22Rv1 (cell line): ENCODE results near the gene UBL7.

Experiments used
- H3K27ac ChIP-seq: fragments of 450-650 bp; 2 replicates; pipeline ENCODE4 v1.5.1; 2017
- ZFX ChIP-seq: fragments of 450-650 bp; IDR thresholded peaks from 2 replicates; pipeline ENCODE4 v1.6.1; 2017; ENCODE audit warnings: antibody characterized with exemption, borderline replicate concordance
- TF ChIP-seq, protein P1 (sequence below): fragments of 450-650 bp; IDR thresholded peaks from 2 replicates; pipeline ENCODE4 v1.5.1; 2017; ENCODE audit warnings: mild to moderate bottlenecking

Gene UBL7

DNA sequence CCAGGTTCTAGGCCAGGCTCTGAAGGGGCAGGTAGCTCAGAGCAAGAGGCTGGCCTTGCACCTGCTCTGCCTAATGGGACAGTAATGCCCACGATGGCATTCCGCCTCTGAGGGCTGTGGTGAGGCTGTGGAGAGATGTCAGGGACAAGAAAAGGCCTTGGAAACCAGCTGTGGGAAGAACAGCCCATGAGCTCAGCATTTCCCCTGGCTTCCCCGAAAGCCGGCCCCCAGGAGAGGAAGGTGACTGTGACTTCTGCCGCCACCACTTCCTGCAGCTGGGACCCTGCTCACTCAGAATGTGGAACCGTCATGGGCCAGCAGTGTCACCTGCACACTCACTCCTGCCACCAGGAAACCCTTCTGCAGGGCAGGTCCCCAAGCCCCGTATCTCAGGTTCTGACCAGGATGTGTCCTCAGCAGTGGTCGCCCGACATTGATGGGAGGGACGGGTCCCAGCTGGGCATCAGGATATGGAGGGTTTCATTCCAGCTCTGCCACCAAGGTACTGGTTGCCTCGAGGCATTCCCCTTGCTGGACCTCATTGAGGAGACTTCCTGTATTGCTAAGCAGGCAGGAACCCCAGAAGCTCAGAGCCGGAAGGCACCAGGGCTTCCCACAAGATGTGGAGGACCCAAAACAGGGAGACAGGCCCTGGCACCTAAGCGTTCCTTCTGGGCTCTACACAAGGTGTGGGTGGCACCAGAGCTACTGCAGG is 57.9 kb downstream of the UBL7 start:
- no peak for TF ChIP-seq ZFX
- TF ChIP-seq, protein P1, sequence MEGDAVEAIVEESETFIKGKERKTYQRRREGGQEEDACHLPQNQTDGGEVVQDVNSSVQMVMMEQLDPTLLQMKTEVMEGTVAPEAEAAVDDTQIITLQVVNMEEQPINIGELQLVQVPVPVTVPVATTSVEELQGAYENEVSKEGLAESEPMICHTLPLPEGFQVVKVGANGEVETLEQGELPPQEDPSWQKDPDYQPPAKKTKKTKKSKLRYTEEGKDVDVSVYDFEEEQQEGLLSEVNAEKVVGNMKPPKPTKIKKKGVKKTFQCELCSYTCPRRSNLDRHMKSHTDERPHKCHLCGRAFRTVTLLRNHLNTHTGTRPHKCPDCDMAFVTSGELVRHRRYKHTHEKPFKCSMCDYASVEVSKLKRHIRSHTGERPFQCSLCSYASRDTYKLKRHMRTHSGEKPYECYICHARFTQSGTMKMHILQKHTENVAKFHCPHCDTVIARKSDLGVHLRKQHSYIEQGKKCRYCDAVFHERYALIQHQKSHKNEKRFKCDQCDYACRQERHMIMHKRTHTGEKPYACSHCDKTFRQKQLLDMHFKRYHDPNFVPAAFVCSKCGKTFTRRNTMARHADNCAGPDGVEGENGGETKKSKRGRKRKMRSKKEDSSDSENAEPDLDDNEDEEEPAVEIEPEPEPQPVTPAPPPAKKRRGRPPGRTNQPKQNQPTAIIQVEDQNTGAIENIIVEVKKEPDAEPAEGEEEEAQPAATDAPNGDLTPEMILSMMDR = no peak
- H3K27ac ChIP-seq = no peak overlapping the region

DNA sequence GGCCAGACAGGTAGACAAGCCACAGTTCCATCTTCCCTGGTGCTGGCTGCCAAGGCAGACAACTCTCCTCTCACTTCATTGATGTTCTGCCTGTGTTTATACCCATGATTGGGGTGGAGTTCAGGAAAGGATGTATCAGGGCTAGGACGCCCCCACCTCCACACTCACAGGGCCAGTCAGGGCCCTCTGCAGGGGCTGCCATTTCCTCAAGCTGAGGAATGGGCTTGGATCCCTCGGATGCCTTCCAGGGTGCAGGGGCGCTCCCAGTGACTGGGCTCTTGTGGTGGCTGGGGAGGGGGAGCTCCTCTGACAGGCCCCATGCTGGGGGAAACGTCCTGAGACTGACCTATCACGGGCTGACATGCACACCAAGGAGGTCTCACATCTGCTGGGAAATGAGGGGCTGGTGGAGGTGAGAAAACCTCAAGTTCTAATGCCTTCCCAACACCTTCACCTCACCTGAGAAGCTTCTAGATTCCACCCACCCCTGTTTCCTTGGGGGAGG is 58.6 kb downstream of the UBL7 start:
- H3K27ac ChIP-seq = no peak overlapping the region
- TF ChIP-seq ZFX = no peak
- TF ChIP-seq, protein P1 = no peak

DNA sequence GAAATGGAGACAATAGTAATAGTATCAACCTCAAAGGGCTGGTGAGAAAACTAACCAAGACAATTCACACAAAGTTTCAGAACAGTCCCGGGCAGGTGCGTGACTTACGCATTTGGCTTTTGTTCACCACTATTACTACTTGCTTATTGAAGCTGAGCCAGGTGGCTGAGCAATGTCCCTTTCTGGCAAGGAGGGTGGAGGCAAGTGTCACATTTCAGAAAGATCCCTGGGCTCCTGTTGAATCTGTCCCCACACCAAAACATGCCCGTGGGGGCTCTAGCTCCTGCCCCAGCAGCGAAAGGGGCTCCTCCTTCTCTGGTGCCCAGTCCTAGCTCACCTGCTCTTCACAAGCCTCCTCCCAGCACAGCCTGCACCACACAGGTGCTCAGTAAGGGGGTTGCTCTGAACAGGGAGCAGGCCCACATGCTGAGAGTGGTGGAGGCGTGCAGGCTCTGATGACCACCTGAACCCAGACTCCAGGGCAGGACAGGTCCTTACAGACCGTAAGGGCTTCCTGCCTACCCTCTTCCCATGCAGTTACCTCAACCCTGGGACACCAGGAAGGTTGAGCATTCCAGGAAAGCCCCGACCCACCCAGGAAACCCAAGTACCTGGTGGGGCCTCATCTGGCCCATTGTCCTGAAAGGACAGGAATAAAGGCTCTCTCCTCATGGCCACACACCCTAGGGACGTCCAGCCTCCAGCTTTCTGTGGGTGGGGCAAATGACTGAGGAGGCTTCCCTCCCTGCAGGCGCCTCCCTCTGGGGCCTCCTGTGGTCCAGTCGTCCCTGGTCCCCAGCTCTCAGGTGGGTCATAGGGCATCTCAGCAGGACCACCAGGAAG is 59.8 kb downstream of the UBL7 start:
- no peak overlapping the region for H3K27ac ChIP-seq

DNA sequence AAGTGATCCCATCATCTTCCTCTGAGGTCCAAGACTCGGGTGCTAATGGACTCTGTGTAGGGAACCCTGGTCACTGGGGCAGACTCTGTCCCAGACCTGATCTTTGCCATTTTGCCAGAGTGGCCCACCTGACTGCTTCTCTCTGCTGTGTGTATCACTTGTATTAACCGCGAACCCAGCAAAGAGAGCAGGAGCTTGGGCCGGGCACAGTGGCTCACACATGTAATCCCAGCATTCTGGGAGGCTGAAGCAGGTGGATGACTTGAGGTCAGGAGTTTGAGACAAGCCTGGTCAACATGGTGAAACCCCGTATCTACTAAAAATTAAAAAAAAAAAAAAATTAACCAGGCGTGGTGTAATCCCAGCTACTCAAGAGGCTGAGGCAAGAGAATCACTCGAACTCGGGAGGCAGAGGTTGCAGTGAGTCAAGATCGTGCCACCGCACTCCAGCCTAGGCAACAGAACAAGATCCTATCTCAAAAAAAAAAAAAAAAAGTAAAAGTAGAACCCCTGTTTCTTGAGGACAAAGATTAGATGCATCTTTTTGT is 60.6 kb downstream of the UBL7 start:
- no peak overlapping the region for H3K27ac ChIP-seq
- TF ChIP-seq, protein P1 = no peak
- no peak for TF ChIP-seq ZFX

More for the DNA sequence above, 59.8 kb downstream of the UBL7 start:
- TF ChIP-seq, protein P1 = no peak
- no peak for TF ChIP-seq ZFX

DNA sequence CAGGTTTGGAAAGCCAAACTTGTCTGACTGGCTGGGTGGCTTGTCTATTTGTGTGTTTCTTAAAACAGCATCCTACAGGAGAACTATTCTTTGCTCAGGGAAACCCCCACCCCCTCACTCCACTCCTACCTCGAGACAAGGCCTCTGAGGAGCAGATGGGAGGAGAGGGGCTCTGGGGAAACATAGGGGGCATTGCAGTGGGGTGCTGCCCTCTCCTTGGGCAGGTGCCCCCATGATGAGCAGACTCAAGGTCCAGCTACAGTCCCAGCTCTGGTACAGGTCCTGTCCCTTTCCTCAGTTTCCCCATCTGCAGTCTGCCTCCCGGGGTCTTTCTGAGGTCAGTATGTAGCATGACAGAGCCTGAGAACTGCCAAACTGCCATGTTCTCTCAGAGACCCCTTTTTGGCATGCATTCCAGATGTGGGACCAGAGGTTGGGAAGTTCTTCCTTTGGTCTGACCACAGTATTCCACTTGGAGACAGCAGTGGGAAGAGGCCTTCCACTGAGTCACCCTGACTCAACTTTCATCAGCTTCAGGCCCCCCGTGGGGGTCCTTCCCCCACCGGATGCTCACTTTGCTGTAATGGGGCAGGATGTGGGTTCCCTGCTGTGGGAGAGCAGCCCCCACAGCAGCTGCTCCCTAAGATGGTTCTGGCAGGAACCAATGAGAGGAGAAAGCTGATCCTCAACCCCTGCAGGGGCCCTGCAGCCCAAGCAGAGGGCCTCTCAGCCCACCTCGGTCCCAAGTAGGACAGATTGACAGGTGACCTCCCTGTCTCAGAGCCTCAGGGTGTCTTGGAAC is 61.2 kb downstream of the UBL7 start:
- TF ChIP-seq ZFX = no peak
- TF ChIP-seq, protein P1 = no peak
- H3K27ac ChIP-seq = no peak overlapping the region

DNA sequence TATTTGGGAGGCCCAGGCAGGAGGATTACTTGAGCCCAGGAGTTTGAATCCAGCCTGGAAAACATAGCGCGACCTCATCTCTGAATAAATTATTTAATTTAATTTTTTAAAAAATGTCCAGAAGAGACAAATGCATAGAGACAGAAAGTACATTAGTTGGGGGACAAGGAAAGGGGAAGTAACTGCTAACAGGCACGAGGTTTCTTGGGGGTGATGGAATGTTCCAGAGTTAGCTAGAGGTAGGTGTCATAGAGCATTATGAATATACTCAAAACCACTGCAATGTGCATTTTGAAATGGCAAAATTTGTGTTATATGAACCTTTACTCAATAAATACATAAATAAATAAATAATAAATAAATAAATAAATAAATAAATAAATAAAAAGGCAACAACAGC is 61.9 kb downstream of the UBL7 start:
- TF ChIP-seq, protein P1 = no peak
- no peak for TF ChIP-seq ZFX
- H3K27ac ChIP-seq = no peak overlapping the region
